Left lung (tissue), 10 donors: ENCODE results near the gene PRKCE. TPM values are rescaled to one million over a fixed set of nuclear protein-coding genes. Genes with fewer than 3 reads are reported as not detected.
A peak's percentile ranks its signal among the peaks of the same experiment; 100 is the strongest.

Source experiments
- ATAC-seq: fragments of 200-7000 bp; cut with Tn5 transposase; one replicate; pipeline ENCODE4 v1.9.1; 2020; ENCODE audit warnings: moderate library complexity
- DNase-seq, 4 donors: peaks; one replicate each; pipeline ENCODE4 v3.0.0-alpha.2; 2013 to 2020
- H3K27ac ChIP-seq, 2 donors: fragments of 200-600 bp; sonication (generic) in 1 of 2; one replicate each; pipeline versions ENCODE4 v1.5.0 to v1.8.0; 2020 to 2021
- H3K27me3 ChIP-seq, 2 donors: fragments of 200-600 bp; sonication (generic) in 1 of 2; one replicate each; pipeline versions ENCODE4 v1.5.0 to v1.8.0; 2020 to 2021
- H3K36me3 ChIP-seq, 2 donors: fragments of 200-600 bp; sonication (generic) in 1 of 2; one replicate each; pipeline versions ENCODE4 v1.5.0 to v1.8.0; 2020 to 2021
- H3K4me1 ChIP-seq, 2 donors: fragments of 200-600 bp; one replicate each; pipeline ENCODE4 v1.8.0; 2021
- H3K4me3 ChIP-seq, 2 donors: fragments of 200-600 bp; sonication (generic) in 1 of 2; one replicate each; pipeline versions ENCODE4 v1.5.0 to v1.8.0; 2020 to 2021; ENCODE audit warnings: mild to moderate bottlenecking in 1 of 2
- H3K9me3 ChIP-seq, 2 donors: fragments of 200-600 bp; sonication (generic) in 1 of 2; one replicate each; pipeline versions ENCODE4 v1.5.0 to v1.8.0; 2020 to 2021
- intact Hi-C, 2 donors: fragments of 100-400 bp; cut with DNase I; formaldehyde crosslinking; loops; one replicate each; pipeline versions ENCODE4 v1.11.2 to v1.14.2; 2022
- polyA plus RNA-seq, 6 donors: library from polyadenylated mRNA; unstranded; fragments of 120-200 nt; gene quantifications; one replicate each; pipeline ENCODE4 v1.2.1, GENCODE V29; 2013; ENCODE audit not compliant: insufficient read length in 6 of 6
- total RNA-seq, 2 donors: library from RNA; stranded (reverse); fragmentation: NEBNext Ultra II Directional; extraction: Animal tissue kit (Norgen Biotek cat#: 25700); gene quantifications; one replicate each; pipeline ENCODE4 v1.2.1, GENCODE V29; 2021
- TF ChIP-seq, protein P1 (sequence below), 2 donors: fragments of 200-600 bp; sonication (generic) in 1 of 2; IDR thresholded peaks; one replicate each; pipeline versions ENCODE4 v1.5.0 to v1.8.0; 2021; ENCODE audit warnings: antibody characterized with exemption in 2 of 2
- donor health status: DM: no; HTN: yes; CAD: no.
- donor health status: DM: no; HTN: no; CAD: no.

The PRKCE gene
- total and polyA plus RNA-seq, 8 donors: 12.0 to 56.9 (median 14.7) TPM

GRCh38 chr2:45755585-45756335 is 104.3 kb downstream of the PRKCE start:
- intact Hi-C loops: no loop called here
- H3K4me3 ChIP-seq: no peak overlapping the region
- no peaks in the 10 kb centered on the region for H3K4me1 ChIP-seq
- no peaks in the 10 kb centered on the region for H3K9me3 ChIP-seq
- DNase-seq: no peak
- TF ChIP-seq, protein P1, sequence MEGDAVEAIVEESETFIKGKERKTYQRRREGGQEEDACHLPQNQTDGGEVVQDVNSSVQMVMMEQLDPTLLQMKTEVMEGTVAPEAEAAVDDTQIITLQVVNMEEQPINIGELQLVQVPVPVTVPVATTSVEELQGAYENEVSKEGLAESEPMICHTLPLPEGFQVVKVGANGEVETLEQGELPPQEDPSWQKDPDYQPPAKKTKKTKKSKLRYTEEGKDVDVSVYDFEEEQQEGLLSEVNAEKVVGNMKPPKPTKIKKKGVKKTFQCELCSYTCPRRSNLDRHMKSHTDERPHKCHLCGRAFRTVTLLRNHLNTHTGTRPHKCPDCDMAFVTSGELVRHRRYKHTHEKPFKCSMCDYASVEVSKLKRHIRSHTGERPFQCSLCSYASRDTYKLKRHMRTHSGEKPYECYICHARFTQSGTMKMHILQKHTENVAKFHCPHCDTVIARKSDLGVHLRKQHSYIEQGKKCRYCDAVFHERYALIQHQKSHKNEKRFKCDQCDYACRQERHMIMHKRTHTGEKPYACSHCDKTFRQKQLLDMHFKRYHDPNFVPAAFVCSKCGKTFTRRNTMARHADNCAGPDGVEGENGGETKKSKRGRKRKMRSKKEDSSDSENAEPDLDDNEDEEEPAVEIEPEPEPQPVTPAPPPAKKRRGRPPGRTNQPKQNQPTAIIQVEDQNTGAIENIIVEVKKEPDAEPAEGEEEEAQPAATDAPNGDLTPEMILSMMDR (IDR thresholded peaks at IDR 0.05): no peak
- H3K27ac ChIP-seq: no peak overlapping the region
- peak; percentile 45 for ATAC-seq
- H3K27me3 ChIP-seq: no peaks in the 10 kb centered on the region
- H3K36me3 ChIP-seq: no peaks in the 10 kb centered on the region

DNA sequence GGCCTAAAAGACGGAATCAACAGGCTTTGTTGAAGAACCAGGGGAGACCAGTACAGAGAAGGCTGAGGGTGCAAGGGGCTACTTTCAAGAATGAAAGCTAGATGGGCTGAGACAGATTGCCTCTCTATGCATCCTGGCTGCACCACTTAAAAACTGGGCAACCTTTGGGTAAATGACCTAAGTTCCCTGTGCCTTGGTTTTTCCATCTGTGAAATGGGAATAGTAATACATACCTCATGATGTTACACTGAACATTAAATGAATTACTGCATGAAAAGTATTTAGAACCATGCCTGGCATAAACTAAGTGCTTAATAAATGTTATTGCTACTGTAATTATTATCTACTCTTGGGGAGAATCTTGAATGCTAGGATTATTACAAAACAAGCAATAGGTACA is 106.5 kb downstream of the PRKCE start:
- no peak for ATAC-seq

GRCh38 chr2:45759310-45759851 is 107.9 kb downstream of the PRKCE start:
- Histone ChIP-seq H3K36me3 (no peaks in the 10 kb centered on the region), H3K27ac (no peak overlapping the region), H3K4me1 (peaks cover 0 to under 1% of the 10 kb centered on the region in 2 donors), H3K4me3 (no peak overlapping the region), H3K27me3 (no peaks in the 10 kb centered on the region), H3K9me3 (no peaks in the 10 kb centered on the region)
- TF ChIP-seq, protein P1 (IDR thresholded peaks at IDR 0.05): no peak
- intact Hi-C loops: no loop called here
- ATAC-seq (no peak), DNase-seq (peak in 1 of 4 donors; percentile 32)

More for the DNA sequence above, 106.5 kb downstream of the PRKCE start:
- H3K27me3 ChIP-seq: no peaks in the 10 kb centered on the region
- no peaks in the 10 kb centered on the region for H3K36me3 ChIP-seq
- intact Hi-C loops: no loop called here
- DNase-seq: no peak
- TF ChIP-seq, protein P1 (IDR thresholded peaks at IDR 0.05): no peak
- H3K4me1 ChIP-seq: no peaks in the 10 kb centered on the region
- H3K9me3 ChIP-seq: no peaks in the 10 kb centered on the region
- no peak overlapping the region for H3K27ac ChIP-seq
- H3K4me3 ChIP-seq: no peak overlapping the region

- ATAC-seq (no peak), DNase-seq (no peak)
- TF ChIP-seq, protein P1 (IDR thresholded peaks at IDR 0.05): no peak
- Histone ChIP-seq H3K27ac (no peak overlapping the region), H3K4me1 (peaks cover 10 to 23% of the 10 kb centered on the region in 2 donors), H3K9me3 (no peaks in the 10 kb centered on the region), H3K27me3 (no peaks in the 10 kb centered on the region), H3K4me3 (no peak overlapping the region), H3K36me3 (no peaks in the 10 kb centered on the region)
- intact Hi-C loops: no loop called here
These were observed 110.2 kb downstream of the PRKCE start for GRCh38 chr2:45761635-45762034.

DNA sequence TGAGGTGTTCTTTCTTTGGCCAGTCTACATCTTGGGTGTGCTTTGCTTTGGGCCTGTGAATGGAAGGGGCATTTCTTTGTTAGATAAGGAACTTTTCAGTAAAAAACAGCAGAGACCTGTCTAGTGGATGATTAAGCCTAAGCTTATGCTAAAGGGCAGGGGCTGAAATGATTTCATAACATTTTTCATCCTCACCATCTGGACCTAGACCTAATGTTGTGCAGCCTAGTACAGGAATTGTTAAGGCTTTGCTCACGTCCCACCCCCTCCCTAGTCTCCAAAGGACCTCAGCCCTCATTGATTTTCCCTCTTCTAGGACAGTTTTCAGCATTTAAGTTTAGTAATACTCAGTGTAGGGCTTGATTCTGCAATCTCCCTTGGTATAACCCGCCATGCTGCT is 111.8 kb downstream of the PRKCE start:
- Histone ChIP-seq H3K4me1 (peaks cover 10 to 36% of the 10 kb centered on the region in 2 donors), H3K27me3 (no peaks in the 10 kb centered on the region), H3K27ac (no peak overlapping the region), H3K36me3 (no peaks in the 10 kb centered on the region), H3K4me3 (no peak overlapping the region), H3K9me3 (no peaks in the 10 kb centered on the region)
- ATAC-seq (no peak), DNase-seq (no peak)
- intact Hi-C loops: no loop called here
- TF ChIP-seq, protein P1 (IDR thresholded peaks at IDR 0.05): no peak
